Epidermal melanocyte (primary cell): ENCODE measurements around the gene RPL19.

Source experiments
- DNase-seq: peaks from one replicate; pipeline ENCODE4 v3.0.0; 2011; ENCODE audit warnings: low spot score; ENCODE audit not compliant: insufficient read length

The RPL19 gene

DNA sequence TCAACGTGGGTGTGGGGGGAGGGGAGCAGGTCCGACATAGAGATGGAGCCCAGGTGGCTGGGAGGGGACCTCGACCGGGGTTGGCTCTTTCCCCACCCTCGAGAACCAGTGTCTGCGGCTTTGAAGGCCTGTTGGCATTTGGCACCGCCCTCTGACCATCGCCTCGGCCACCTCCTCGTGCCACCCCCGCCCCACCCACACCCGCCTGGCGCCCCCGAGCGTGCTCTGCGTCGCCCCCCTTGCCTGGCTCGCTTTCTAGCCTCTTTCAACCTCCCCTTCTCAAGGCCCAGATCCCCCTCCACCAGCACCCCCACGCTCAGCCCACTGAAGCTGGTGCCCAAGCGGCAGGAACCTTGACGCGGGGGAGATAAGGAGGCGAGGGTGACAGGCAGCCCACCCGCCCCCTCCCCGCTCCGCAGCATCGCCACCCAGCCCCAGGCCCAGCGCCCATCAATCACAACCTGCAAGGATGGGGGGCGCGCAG lies 3.2 kb upstream of the RPL19 start:
- no peak for DNase-seq

- DNase-seq: peak; percentile 92
Measured at GRCh38 chr17:39197380-39198185, 2.5 kb upstream of the RPL19 start, which contains the start of gene CACNB1. Gene CACNB1, minus strand, starts transcription at chr17:39197669. Its CDS starts 174 bp downstream, at chr17:39197495.

- no peak for DNase-seq
Measured at GRCh38 chr17:39198186-39198566, 1.9 kb upstream of the RPL19 start.

DNA sequence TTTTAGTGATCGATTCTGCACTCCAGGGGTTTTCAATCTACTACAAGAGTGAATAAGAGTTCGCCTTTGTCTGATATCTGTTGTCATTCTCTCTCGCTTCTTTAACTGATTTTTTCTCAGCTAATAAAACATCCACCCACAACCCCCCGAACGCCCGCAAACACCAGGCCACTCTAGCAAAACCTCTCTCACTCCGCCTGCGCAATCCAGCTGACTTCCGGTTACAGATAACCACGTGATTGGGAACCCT lies 338 bp upstream of the RPL19 start:
- peak; percentile 99 for DNase-seq

DNA sequence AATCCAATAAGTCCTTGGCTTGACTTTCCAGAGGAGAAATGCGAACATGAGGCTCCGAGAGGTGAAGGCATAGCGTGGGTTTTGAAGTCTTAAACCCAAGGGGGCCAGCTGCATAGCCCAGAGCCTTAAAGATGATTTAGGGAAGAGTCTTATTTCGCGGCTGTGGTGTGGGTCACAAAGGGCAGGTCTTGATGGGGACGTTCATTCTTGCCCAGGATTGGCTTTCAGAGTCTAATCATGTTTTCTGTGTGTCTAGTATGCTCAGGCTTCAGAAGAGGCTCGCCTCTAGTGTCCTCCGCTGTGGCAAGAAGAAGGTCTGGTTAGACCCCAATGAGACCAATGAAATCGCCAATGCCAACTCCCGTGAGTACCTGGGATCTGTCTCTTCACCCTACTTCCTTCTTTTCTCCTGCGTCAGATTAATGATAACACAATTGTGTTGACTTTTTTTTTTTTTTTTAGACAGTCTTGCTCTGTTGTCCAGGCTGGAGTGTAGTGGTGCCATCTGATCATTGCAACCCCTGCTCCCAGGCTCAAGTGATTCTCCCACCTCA lies 951 bp downstream of the RPL19 start:
- DNase-seq: no peak

- no peak for DNase-seq
Measured at GRCh38 chr17:39204245-39204644, 4.2 kb downstream of the RPL19 start.

DNA sequence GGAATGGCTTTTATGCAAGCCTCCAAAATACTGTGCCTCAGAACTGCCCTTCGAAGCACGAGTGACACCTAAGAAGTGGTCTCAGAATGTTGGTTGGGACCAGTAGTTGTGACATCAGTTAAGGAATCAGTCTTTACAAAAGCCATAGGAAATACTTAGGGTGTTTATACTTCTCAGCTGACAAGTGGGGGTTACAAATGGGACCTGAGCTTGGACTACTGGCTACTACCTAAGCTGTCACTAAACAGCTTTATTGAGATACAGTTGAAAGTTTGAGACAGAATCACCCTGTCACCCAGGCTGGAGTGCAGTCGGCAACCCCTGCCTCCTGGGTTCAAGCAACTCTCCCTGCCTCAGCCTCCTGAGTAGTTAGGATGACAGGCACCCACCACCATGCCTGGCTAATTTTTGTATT lies 5.0 kb downstream of the RPL19 start:
- DNase-seq: no peak

GRCh38 chr17:39208136-39208535 lies 8.1 kb downstream of the RPL19 start:
- DNase-seq: no peak

DNA sequence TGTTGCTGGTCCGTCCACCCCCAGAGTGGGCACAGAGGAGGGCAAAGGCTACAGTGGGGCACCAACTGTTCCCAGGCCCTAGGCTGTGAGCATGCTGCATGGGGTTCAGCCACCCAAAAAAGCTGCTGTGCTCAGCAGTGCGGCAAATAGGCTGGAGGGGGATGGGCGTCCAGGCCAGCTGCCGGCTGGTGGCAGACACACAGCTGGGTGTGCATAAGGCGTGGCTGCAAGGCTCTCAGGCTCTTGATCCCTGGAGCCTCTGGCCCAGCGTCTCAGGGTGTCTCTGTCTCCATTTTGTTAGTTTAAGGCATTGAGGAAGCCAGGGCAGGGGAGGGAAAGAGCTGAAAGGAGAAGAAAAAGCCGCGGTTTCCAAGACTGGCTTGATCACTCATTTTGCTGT lies 8.8 kb downstream of the RPL19 start:
- no peak for DNase-seq

- no peak for DNase-seq
Measured at GRCh38 chr17:39209317-39210092, 9.4 kb downstream of the RPL19 start.

DNA sequence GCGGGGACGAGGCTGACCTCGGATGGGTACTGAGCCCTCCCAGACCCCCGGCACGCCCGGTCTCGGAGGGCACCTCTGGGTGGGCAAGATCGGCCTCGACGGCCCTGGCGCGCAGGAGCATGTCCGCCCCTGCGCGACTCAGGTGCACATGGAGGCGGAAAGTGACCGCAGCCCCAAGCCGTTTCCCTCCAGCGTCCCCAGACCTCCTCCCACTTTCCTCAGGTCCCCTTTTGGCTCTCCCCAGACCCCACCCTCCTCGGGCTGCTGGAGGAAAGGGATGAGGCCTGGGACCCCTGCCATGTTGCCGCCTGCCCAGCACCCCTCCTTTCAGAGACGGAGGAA lies 10.0 kb downstream of the RPL19 start:
- no peak for DNase-seq

DNA sequence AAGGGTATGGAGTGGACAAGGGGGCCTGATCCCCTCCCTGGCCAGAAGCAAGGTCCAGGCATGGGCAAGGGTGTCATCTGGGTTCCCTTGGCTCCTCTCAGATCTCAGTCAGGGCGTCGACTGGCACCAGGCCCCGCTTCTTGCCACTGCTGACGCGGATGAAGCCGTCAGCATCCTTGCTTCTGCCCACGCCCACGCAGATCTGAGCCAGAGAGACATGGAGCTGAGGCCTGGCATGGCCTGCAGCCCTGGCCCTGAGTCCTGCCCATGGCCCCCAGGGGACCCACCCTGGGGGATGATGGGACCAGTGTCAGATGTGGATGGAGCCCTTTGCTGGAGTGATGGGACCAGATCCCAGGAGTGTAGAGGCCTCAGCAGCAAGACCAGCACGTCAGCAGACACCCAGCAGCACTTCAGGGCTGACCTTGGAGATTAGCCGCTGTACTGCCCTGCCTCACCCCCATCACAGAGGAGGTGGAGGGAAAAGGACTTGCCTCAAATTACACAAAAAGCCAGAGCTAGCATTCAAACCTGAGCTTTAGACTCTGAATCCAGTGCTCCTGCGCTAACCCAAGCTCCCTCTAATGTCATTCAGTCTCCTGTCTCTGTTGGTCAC lies 12.2 kb downstream of the RPL19 start:
- DNase-seq: no peak

DNA sequence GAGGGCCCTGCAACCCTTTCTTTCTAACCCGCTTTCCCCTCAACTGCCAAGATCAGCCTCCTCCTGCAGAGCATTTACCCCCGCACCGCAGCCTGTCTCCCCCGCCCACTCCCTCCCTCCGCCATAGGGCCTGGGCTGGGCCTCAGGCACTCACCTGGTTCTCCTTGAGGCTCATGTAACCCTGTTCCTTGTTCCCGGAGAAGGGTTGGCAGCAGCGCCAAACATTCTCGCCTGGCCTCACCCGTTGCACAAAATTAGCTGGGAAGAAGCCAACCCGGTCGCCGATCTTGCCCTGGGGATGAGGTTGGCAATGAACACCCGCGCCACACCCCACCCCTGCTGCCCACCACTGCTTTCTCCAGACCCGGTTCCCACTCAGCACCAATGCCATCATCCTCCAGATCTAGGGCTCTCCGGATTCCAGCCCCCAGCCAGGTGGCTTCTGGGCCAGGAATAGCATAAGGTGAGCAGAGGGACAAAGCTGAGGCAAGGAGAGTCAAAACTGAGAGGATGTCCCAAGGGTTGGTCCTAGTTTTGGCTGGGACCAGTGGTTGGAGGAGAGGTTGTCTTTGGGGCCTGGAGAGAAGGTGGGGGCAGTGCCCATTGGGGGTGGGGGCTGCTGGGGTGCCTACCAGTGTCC lies 12.9 kb downstream of the RPL19 start:
- DNase-seq: no peak

GRCh38 chr17:39213852-39214251 lies 13.8 kb downstream of the RPL19 start:
- DNase-seq: no peak

DNA sequence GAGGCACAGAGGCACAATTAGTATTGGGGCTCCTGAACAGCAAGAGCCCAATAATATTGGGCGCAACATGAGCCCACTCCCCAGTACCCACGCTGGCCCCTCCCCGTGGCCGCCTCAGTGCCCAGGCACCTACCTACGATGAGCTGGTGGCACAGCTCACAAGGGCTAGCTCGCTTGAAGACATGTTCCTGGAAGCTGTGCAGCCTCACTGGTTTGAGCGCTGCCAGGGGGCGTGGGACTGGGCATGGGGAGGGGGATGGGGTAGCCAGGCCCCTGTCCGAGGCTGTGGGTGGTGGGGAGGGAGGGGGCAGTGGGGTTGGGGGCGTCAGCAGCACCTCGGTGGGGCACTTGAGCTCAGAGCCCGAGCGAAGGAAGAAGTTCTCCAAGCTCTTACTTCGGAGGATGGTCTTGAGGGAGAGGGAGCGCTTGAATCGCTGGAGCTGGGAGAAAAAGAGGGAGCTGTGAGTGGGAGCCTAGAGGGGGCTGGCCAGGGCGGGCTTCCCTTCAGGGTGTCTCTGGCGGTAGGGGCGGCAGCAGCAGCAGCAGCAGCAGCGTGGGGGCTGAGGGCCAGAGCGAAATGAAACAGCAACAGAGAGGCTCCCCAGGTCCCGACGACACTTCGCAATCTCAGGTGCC lies 17.8 kb downstream of the RPL19 start:
- DNase-seq: no peak

DNA sequence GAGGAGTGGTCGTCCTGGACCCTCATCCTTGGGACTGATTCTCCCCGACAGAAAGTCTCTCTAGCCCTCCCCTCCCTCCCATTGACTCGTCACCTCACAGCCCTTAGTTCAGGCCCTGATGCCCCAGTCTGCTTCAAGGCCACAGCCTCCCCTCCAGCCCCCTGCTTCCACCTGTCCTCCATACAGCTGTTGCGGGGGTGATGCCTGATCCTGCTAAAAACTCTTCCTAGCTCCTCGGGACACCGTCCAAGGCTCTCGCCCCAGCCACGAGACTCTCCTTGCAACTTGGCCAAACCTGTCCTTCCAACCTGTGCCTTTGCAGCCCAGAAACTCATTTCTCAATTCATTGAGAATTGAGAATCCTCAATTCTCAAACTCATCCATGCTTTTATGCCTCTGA lies 18.8 kb downstream of the RPL19 start:
- no peak for DNase-seq

- no peak for DNase-seq
Measured at GRCh38 chr17:39219647-39220154, 19.6 kb downstream of the RPL19 start.

- no peak for DNase-seq
Measured at GRCh38 chr17:39221572-39221971, 21.5 kb downstream of the RPL19 start.

DNA sequence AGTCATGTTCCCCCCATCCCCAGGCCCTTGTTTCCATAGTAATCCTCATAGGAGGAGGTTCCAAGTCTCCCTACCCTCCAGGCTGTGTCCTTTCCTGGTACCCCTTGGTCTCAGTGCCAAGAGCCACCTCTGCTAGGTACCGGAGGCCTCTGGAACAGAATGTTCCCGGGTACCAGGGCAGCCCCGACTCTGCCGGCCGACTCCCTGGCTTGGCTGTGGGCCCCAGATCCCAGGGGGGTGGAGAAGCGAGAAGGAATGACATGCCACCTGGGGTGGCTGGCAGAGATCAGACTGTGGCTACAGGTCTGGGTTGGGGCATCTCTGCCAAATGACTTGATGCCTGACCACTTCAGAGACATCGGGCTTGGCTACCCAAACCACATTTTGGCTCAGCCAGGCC lies 22.1 kb downstream of the RPL19 start:
- no peak for DNase-seq

DNA sequence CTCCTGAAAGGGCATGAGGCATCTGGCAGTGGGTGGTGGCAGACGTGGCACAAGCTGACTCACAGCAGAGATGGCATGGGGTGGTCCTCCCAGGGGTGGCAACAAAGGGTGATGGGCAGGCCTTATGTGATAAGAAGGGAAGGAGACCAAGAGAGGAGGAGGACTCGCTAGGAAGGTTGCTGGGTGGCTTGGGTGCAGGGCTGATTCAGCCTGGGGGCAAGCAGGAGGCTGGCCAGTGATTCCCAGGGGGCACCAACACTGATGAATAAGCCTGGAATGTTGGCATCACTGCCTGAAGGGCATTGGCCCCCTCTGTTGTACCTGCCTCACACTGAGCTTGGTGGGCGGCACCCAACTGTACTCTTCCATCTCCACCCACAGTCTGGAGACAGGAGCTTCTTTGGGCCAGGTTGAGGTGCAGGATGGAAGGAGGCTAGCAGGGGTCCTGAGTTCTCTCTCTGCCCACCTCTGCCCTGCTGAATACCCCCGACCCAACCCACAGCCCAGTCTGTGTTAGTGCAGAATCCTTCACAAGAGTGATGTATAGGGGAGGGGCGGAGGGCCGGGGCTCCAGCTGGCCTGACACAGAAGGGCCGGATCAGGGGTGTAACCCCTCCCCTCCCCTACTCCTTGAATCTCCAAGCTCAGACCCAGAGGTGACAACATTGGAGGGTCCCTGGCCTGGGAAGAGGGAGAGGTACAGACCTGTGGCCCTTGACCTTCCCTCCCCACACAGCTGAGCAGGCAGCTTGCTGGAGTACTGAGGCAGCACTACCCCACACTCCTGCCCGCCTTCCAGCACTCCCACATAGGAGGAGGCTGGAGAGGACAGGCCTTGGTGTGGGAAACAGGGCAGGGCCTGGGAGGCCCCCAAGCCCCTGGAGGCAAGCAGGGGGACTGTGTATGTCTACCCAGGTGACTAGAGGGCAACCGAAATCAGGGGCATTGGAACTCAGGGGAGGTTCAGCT lies 23.1 kb downstream of the RPL19 start:
- DNase-seq: no peak
